RWPE2 (cell line): ENCODE measurements around the gene CD2AP.
A peak's percentile ranks its signal among the peaks of the same experiment; 100 is the strongest.

Experiments
- ATAC-seq: fragments of 200-7000 bp; cut with Tn5 transposase; 3 replicates; pipeline ENCODE4 v1.9.1; 2021; ENCODE audit warnings: low read depth
- DNase-seq: peaks from one replicate; pipeline ENCODE4 v3.0.0-alpha.2; 2020; ENCODE audit warnings: low spot score
- H3K27ac ChIP-seq: fragments of 450-650 bp; 2 replicates; pipeline ENCODE4 v1.5.1; 2017; ENCODE audit warnings: mild to moderate bottlenecking; ENCODE audit not compliant: poor library complexity, severe bottlenecking
- H3K27me3 ChIP-seq: fragments of 250-450 bp; sonication (Bioruptor Pico); 2 replicates; pipeline ENCODE4 v1.5.1; 2021; ENCODE audit warnings: mild to moderate bottlenecking, moderate library complexity; ENCODE audit not compliant: insufficient read depth, poor library complexity, severe bottlenecking
- H3K36me3 ChIP-seq: fragments of 250-450 bp; sonication (Bioruptor Pico); 2 replicates; pipeline ENCODE4 v1.5.1; 2020; ENCODE audit warnings: low read depth, mild to moderate bottlenecking, moderate library complexity
- H3K4me1 ChIP-seq: fragments of 250-450 bp; sonication (Bioruptor Pico); 2 replicates; pipeline ENCODE4 v1.5.1; 2021; ENCODE audit warnings: mild to moderate bottlenecking, moderate library complexity; ENCODE audit not compliant: insufficient read depth, poor library complexity, severe bottlenecking
- H3K4me3 ChIP-seq: fragments of 250-450 bp; sonication (Bioruptor Pico); 2 replicates; pipeline ENCODE4 v1.5.1; 2021; ENCODE audit warnings: mild to moderate bottlenecking, moderate library complexity; ENCODE audit not compliant: severe bottlenecking
- H3K9me3 ChIP-seq: fragments of 250-450 bp; sonication (Bioruptor Pico); 2 replicates; pipeline ENCODE4 v1.5.1; 2021; ENCODE audit warnings: mild to moderate bottlenecking, moderate library complexity; ENCODE audit not compliant: severe bottlenecking
- TF ChIP-seq, protein P1 (sequence below): fragments of 450-650 bp; IDR thresholded peaks from one replicate; pipeline ENCODE4 v1.5.1; 2017; ENCODE audit warnings: mild to moderate bottlenecking, moderate library complexity; ENCODE audit not compliant: poor library complexity, severe bottlenecking

Gene CD2AP

DNA sequence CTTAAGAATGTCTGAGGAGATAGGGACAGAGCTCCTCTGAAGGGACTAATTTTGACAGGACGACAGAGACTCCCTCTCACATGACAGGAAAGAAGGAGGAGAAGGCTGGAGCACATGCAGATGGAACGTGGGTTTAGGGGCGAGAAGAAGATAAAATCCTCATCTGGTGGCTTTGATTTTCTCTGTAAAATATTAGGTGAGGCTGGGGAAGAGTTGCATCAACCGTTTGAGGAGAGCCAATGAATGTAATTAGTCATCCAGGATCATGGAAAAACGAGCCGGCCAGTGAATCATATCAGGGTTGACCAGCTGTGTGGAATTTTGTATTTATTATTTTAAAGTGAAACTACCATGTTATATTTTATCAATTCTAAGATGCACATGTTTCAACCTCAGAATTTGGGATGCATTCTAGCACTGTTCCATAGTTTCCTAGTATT is 173.9 kb downstream of the CD2AP start:
- H3K27ac ChIP-seq = peak overlapping the region; percentile 28
- TF ChIP-seq, protein P1, sequence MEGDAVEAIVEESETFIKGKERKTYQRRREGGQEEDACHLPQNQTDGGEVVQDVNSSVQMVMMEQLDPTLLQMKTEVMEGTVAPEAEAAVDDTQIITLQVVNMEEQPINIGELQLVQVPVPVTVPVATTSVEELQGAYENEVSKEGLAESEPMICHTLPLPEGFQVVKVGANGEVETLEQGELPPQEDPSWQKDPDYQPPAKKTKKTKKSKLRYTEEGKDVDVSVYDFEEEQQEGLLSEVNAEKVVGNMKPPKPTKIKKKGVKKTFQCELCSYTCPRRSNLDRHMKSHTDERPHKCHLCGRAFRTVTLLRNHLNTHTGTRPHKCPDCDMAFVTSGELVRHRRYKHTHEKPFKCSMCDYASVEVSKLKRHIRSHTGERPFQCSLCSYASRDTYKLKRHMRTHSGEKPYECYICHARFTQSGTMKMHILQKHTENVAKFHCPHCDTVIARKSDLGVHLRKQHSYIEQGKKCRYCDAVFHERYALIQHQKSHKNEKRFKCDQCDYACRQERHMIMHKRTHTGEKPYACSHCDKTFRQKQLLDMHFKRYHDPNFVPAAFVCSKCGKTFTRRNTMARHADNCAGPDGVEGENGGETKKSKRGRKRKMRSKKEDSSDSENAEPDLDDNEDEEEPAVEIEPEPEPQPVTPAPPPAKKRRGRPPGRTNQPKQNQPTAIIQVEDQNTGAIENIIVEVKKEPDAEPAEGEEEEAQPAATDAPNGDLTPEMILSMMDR = no peak

GRCh38 chr6:47653706-47654105 is 176.1 kb downstream of the CD2AP start:
- Histone ChIP-seq H3K4me1 (peaks cover 15% of the 10 kb centered on the region), H3K27me3 (no peaks in the 10 kb centered on the region), H3K9me3 (no peaks in the 10 kb centered on the region), H3K4me3 (no peak overlapping the region), H3K27ac (no peak overlapping the region), H3K36me3 (no peaks in the 10 kb centered on the region)
- no peak for DNase-seq
- TF ChIP-seq, protein P1 = no peak
- peak; percentile 49; the same call in 2 of the 3 replicates for ATAC-seq

More for the DNA sequence above, 173.9 kb downstream of the CD2AP start:
- no peaks in the 10 kb centered on the region for H3K27me3 ChIP-seq
- ATAC-seq (peak; percentile 76), DNase-seq (no peak)
- no peaks in the 10 kb centered on the region for H3K36me3 ChIP-seq
- H3K4me1 ChIP-seq = peaks cover 15% of the 10 kb centered on the region
- H3K9me3 ChIP-seq = no peaks in the 10 kb centered on the region
- no peak overlapping the region for H3K4me3 ChIP-seq

DNA sequence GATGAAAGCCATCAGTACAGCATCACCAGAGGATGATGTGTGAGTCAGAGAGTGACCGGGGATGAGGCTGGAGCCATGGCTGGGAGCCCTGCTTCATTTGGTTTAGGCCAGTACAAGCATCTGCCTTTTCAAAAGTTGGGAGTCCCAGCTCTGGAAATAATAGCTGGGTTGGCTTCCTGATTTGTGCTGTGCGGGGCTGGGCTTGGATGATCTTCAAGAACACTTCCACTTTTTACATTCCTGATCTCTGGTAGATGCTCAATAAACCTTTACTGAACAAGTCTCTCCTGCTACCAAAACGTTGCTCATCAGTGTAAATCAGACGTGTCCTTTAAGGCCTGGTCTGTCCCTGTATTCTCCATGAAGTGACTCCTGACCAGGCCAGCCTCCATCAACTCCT is 176.7 kb downstream of the CD2AP start:
- no peak for DNase-seq
- TF ChIP-seq, protein P1 = no peak

DNA sequence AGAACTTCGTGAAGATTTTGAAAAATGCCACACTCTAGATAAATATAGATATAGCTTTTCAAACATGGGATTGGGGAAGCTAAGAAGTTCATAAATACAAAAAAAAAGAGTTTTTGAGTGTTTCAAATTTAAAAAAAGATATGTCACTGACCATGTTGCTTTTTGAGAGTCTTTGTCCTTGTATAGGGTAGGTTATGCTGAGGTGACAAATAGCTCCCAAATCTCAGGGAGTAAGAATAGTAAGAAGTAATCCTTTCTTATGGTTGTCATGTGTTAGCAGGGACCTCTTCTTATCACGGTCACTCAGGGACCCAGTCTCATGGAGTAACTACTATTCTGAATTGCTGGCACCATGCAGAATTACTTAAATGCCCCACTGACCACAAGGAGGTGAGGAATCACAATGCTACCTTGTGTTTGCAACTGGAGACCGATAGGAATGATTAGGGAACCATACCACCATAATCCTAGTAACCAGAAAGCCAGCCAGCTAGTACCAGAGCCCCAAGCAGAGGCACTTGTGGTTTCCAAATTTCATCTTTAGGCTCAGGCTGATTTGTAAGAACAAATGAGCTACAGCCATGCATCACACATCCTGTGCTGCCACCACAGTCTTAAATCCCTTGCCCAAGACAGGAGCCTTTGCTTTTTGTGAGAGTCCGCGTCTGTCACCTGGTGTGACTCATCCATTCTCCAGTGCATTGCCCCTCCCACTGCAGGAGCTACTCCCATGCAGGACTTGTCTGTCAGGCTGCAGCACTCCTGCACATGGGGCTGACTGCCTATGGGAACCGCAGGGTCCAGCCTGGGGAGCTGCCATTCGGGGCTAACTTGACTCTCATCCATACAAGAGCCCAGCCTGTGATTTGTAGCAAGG is 178.4 kb downstream of the CD2AP start:
- no peaks in the 10 kb centered on the region for H3K36me3 ChIP-seq
- ATAC-seq (peak; percentile 88), DNase-seq (peak; percentile 69)
- H3K4me1 ChIP-seq = peaks cover 12% of the 10 kb centered on the region
- H3K4me3 ChIP-seq = no peak overlapping the region
- no peaks in the 10 kb centered on the region for H3K9me3 ChIP-seq
- H3K27ac ChIP-seq = no peak overlapping the region
- TF ChIP-seq, protein P1 = no peak
- H3K27me3 ChIP-seq = no peaks in the 10 kb centered on the region

More for the DNA sequence above, 176.7 kb downstream of the CD2AP start:
- no peaks in the 10 kb centered on the region for H3K27me3 ChIP-seq
- ATAC-seq = peak; percentile 4; the same call in 1 of the 3 replicates
- H3K27ac ChIP-seq = no peak overlapping the region
- no peaks in the 10 kb centered on the region for H3K9me3 ChIP-seq
- H3K36me3 ChIP-seq = no peaks in the 10 kb centered on the region
- no peak overlapping the region for H3K4me3 ChIP-seq
- H3K4me1 ChIP-seq = peaks cover 15% of the 10 kb centered on the region

- TF ChIP-seq, protein P1 = no peak
- ATAC-seq (no peak), DNase-seq (no peak)
- Histone ChIP-seq H3K4me3 (no peak overlapping the region), H3K27ac (no peak overlapping the region), H3K9me3 (no peaks in the 10 kb centered on the region), H3K36me3 (no peaks in the 10 kb centered on the region), H3K4me1 (peaks cover 14% of the 10 kb centered on the region), H3K27me3 (no peaks in the 10 kb centered on the region)
Measured at GRCh38 chr6:47661960-47662359, 184.4 kb downstream of the CD2AP start.
